C4-2B (cell line): ENCODE data around the gene NCMAP.

Source experiments
- ZFX ChIP-seq: fragments of 450-650 bp; IDR thresholded peaks from 2 replicates; pipeline ENCODE4 v1.6.1; 2017
- TF ChIP-seq, protein P1 (sequence below): fragments of 450-650 bp; conservative IDR thresholded peaks from 2 replicates; pipeline ENCODE4 v1.5.1; 2017; ENCODE audit warnings: mild to moderate bottlenecking

- TF ChIP-seq, protein P1, sequence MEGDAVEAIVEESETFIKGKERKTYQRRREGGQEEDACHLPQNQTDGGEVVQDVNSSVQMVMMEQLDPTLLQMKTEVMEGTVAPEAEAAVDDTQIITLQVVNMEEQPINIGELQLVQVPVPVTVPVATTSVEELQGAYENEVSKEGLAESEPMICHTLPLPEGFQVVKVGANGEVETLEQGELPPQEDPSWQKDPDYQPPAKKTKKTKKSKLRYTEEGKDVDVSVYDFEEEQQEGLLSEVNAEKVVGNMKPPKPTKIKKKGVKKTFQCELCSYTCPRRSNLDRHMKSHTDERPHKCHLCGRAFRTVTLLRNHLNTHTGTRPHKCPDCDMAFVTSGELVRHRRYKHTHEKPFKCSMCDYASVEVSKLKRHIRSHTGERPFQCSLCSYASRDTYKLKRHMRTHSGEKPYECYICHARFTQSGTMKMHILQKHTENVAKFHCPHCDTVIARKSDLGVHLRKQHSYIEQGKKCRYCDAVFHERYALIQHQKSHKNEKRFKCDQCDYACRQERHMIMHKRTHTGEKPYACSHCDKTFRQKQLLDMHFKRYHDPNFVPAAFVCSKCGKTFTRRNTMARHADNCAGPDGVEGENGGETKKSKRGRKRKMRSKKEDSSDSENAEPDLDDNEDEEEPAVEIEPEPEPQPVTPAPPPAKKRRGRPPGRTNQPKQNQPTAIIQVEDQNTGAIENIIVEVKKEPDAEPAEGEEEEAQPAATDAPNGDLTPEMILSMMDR: no peak
- TF ChIP-seq ZFX: no peak
Observed at GRCh38 chr1:24568475-24568874, 12.6 kb downstream of the NCMAP start.
